Small intestine (tissue), 7 donors: ENCODE measurements around the gene TSKU. TPM values are rescaled to one million over a fixed set of nuclear protein-coding genes. Genes with fewer than 3 reads are reported as not detected.
"Not testable (repeated sequence)": the region's sequence is repeated elsewhere in the genome, so short reads cannot be mapped to it uniquely, and the experiment has no call there.

Source experiments
- DNase-seq, 2 donors: peaks; one replicate each; pipeline versions ENCODE4 v3.0.0 to v3.0.0-alpha.2; 2013
- FAIRE-seq: peaks from 2 replicates; lab custom pipeline; 2012; peaks lifted over from hg19 to GRCh38; lab: Jason Lieb, UNC
- H3K27ac ChIP-seq, 3 donors: one replicate each; pipeline ENCODE4 v1.5.1; 2013; ENCODE audit warnings: low read length in 2 of 3, mild to moderate bottlenecking in 2 of 3, control low read depth in 1 of 3, inconsistent platforms in 1 of 3, low read depth in 1 of 3, moderate library complexity in 1 of 3
- H3K27me3 ChIP-seq, 3 donors: one replicate each; pipeline ENCODE4 v1.6.1; 2013; ENCODE audit warnings: low read length in 3 of 3, inconsistent platforms in 1 of 3; ENCODE audit not compliant: control insufficient read depth in 3 of 3, insufficient read depth in 3 of 3
- H3K36me3 ChIP-seq, 3 donors: one replicate each; pipeline ENCODE4 v1.6.1; 2013; ENCODE audit warnings: low read length in 3 of 3, inconsistent platforms in 1 of 3, low read depth in 1 of 3, mild to moderate bottlenecking in 1 of 3, moderate library complexity in 1 of 3; ENCODE audit not compliant: control insufficient read depth in 3 of 3, insufficient read depth in 2 of 3
- H3K4me1 ChIP-seq, 3 donors: one replicate each; pipeline ENCODE4 v1.6.1; 2013; ENCODE audit warnings: low read length in 2 of 3, inconsistent platforms in 1 of 3, low read depth in 1 of 3, mild to moderate bottlenecking in 1 of 3, moderate library complexity in 1 of 3; ENCODE audit not compliant: control insufficient read depth in 3 of 3, insufficient read depth in 2 of 3
- H3K4me3 ChIP-seq, 3 donors: one replicate each; pipeline ENCODE4 v1.5.1; 2013; ENCODE audit warnings: low read length in 3 of 3, control low read depth in 1 of 3, inconsistent platforms in 1 of 3, low read depth in 1 of 3, mild to moderate bottlenecking in 1 of 3, moderate library complexity in 1 of 3
- H3K9me3 ChIP-seq, 2 donors: one replicate each; pipeline ENCODE4 v1.6.1; 2013; ENCODE audit warnings: low read depth in 1 of 2, low read length in 1 of 2; ENCODE audit not compliant: control insufficient read depth in 2 of 2, insufficient read depth in 1 of 2
- WGBS, 3 donors: extraction: QIAGEN DNeasy Blood & Tissue Kit; methylation state at CpG; one replicate each; pipeline ENCODE4 v1.1.7; 2013; 5-methylcytosine and 5-hydroxymethylcytosine counted together
- polyA plus RNA-seq, 4 donors: library from polyadenylated mRNA; stranded (reverse) in 3 of 4; unstranded in 1 of 4; fragments of 200-250 nt in 3 of 4; fragments of 120-200 nt in 1 of 4; gene quantifications; one replicate each; pipeline versions ENCODE4 v1.2.1 to v1.2.3, GENCODE V29; 2013
- donor health status: healthy with polysubstance abuse.
- donor health status: control.
- donor health status: control.
- donor health status: Bipolar disorder and iron deficiency.
- donor health status: healthy.

Gene TSKU
- polyA plus RNA-seq, 4 donors = 21.9 to 42.7 (median 26.2) TPM

DNA sequence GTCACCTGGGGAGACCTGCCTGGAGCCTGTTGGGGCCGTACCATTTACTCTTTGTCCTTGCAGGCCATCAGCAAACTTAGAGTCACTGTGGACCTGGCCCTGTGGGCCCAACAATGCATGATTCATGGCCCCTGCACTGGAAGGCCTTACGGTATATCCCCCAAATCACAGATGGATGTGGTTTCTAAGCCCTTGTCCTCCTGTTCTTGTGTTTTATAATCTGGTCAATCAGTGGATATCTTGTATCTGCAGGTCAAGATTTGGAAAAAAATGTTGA, 6.2 kb downstream of the TSKU start:
- DNase-seq = no peak

DNA sequence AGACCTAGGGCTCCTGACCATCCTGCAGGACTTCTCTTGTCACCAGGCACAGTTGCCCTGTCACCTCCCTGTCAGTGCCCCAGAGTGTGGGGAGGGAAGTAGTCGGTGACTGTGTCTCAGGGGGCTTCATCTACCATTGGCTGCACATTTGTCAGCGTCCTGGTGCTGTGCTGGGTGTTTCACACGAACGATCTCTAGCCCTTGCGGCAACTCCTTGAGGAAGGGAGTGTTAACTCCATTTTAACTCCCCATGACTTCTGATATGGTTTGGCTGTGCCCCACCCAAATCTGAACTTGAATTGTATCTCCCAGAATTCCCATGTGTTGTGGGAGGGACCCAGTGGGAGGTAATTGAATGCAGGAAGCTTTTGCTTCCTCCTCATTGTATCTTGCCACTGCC, 7.1 kb downstream of the TSKU start:
- no peak overlapping the region for H3K27ac ChIP-seq
- no peaks in the 10 kb centered on the region for H3K27me3 ChIP-seq
- H3K4me1 ChIP-seq = peaks cover 0 to 51% (median 19%) of the 10 kb centered on the region in 3 donors
- peaks cover 0 to 15% of the 10 kb centered on the region in 2 donors for H3K9me3 ChIP-seq
- DNase-seq (no peak), FAIRE-seq (no peak)
- H3K4me3 ChIP-seq = no peak overlapping the region
- WGBS, 3 donors = 81 to 88% (median 82%) methylated on average over 5 of the region's 5 CpGs
- H3K36me3 ChIP-seq = peaks cover 0 to 34% (median 0%) of the 10 kb centered on the region in 3 donors

More for the DNA sequence above, 6.2 kb downstream of the TSKU start:
- Histone ChIP-seq H3K27ac (peak overlapping the region in 1 of 3 donors; percentile 68), H3K4me1 (peaks cover 0 to 53% (median 19%) of the 10 kb centered on the region in 3 donors), H3K4me3 (no peak overlapping the region), H3K27me3 (no peaks in the 10 kb centered on the region), H3K36me3 (peaks cover 0 to 25% (median 0%) of the 10 kb centered on the region in 3 donors), H3K9me3 (peaks cover 0 to 15% of the 10 kb centered on the region in 2 donors)
- no peak for FAIRE-seq
- WGBS, 3 donors = 64 to 76% (median 65%) methylated on average over 2 of the region's 2 CpGs

DNA sequence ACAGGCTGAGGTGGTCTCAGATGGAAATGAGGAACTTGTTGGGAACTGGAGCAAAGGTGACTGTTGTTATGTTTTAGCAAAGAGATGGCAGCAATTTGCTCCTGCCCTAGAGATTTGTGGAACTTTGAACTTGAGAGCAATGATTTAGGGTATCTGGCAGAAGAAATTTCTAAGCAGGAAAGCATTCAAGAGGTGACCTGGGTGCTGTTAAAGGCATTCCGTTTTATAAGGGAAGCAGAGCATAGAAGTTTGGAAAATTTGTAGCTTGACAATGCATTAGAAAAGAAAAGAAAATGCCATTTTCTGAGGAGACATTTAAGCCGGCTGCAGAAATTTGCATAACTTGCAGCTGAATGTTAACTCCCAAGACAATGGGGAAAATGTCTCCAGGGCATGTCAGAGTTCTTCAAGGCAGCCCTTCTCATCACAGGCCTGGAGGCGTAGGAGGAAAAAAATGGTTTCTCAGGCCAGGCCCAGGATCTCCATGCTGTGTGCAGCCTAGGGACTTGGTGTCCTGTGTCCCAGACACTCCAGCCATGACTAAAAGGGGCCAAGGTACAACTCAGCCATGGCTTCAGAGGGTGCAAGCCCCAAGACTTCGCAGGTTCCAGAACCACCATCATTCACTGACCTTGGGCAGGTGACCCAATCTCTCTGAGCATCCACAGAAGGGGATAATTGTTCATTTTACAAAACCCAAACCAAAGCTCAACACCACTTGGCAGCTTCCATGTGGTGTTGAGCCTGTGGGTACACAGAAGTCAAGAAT, 8.0 kb downstream of the TSKU start:
- H3K27me3 ChIP-seq, FAIRE-seq, H3K27ac ChIP-seq, H3K4me3 ChIP-seq, DNase-seq: not testable (repeated sequence)
- 87 to 93% (median 91%) methylated on average over 4 of the region's 4 CpGs for WGBS, 3 donors
- Histone ChIP-seq H3K4me1 (peaks cover 0 to 52% (median 22%) of the 10 kb centered on the region in 3 donors), H3K36me3 (peaks cover 0 to 41% (median 2%) of the 10 kb centered on the region in 3 donors), H3K9me3 (peaks cover 0 to 15% of the 10 kb centered on the region in 2 donors)

DNA sequence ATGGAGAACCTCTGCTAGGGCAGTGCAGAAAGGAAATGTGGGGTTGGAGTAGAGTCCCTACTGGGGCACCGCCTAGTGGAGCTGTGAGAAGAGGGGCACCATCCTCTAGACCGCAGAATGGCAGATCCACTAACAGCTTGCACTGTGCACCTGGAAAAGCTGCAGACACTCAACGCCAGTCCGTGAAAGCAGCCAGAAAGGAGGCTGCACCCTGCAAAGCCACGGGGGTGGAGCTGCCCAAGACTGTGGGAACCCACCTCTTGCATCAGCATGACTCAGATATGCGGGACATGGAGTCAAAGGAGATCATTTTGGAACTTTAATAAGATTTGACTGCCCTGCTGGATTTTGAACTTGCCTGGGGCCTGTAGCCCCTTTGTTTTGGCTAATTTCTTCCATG, 8.7 kb downstream of the TSKU start:
- no peak for DNase-seq
- 68 to 80% (median 69%) methylated on average over 6 of the region's 6 CpGs for WGBS, 3 donors
- Histone ChIP-seq H3K4me1 (peaks cover 0 to 58% (median 25%) of the 10 kb centered on the region in 3 donors), H3K27ac (no peak overlapping the region), H3K36me3 (peaks cover 0 to 44% (median 2%) of the 10 kb centered on the region in 3 donors), H3K4me3 (no peak overlapping the region), H3K9me3 (peaks cover 0 to 15% of the 10 kb centered on the region in 2 donors), H3K27me3 (no peaks in the 10 kb centered on the region)
- no peak for FAIRE-seq

DNA sequence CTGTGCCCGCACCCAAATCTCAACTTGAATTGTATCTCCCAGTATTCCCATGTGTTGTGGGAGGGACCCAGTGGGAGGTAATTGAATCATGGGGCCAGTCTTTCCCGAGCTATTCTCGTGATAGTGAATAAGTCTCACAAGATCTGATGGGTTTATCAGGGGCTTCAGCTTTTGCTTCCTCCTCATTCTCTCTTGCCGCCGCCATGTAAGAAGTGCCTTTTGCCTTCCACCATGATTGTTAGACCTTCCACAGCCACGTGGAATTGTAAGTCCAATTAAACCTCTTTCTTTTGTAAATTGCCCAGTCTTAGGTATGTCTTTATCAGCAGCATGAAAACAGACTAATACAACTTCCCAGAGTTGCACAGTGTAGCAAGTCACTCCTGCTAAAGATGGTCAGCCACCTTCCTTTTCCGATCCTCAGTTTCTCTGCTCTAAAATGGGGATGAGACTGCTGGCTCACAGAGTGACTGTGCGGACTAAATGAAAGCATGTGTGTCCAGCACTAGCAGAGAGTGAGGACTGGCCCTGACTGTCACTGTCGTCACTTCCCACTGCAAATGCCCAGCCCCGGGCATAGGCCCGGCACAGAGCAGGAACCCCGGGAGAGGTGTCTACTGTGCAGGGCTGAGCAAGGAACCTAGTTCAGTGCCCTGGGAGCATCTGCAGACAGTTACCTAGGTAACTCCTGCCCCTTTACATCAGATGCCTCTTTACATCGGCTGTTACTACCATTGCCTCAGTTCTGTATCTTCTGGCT, 9.5 kb downstream of the TSKU start:
- DNase-seq (no peak), FAIRE-seq (no peak)
- Histone ChIP-seq H3K27ac (no peak overlapping the region), H3K27me3 (no peaks in the 10 kb centered on the region), H3K9me3 (peaks cover 0 to 15% of the 10 kb centered on the region in 2 donors), H3K36me3 (peaks cover 0 to 44% (median 2%) of the 10 kb centered on the region in 3 donors), H3K4me3 (no peak overlapping the region), H3K4me1 (peaks cover 0 to 56% (median 22%) of the 10 kb centered on the region in 3 donors)
- 89 to 92% (median 90%) methylated on average over 13 of the region's 13 CpGs for WGBS, 3 donors

DNA sequence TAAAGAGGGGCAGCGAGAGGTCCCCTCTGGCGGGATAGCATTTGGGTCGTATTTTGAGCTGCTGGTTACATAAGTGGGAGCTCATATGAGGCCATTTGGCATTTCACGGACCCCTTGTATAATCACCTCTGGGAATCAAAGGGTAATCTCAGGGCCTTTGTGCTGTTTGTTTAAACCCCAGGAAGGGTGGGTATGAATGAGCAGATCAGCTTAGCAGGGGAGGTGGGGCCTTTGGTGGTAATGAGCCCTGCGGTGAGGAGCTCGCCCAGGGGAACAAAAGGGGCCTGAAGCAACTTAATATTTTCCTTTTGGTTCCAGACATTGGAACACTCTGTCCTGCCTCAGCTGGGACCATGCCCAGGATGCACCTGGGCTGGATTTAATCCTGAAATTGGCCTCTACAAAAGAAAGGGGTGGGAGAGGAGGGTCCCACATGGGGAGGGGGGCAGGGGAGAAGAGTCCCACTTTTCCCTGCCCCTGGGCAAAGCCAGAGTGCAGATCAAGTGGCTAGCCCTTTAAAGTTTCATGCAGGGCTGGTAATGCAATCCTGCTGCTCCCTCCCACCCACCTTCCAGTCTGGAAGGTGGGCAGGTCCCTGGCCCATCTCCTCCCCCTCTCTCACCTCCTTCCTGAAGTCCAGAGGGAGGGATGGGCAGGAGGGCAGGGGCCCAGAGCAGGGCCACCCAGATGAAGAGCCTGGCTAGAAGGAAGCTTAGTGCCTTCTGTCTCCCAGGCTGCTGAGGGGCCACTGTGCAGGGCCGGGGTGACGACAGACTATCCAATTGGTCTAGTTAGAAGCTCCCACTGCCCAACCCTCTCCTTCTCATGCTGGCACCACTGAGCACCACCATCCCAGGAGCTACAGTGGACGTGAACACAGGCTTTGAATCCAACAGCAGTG, 10.5 kb downstream of the TSKU start:
- FAIRE-seq (no peak), DNase-seq (no peak)
- H3K27ac ChIP-seq = peak overlapping the region in 1 of 3 donors; percentile 37
- peaks cover 0 to 49% (median 2%) of the 10 kb centered on the region in 3 donors for H3K36me3 ChIP-seq
- H3K4me3 ChIP-seq = no peak overlapping the region
- no peaks in the 10 kb centered on the region for H3K27me3 ChIP-seq
- H3K9me3 ChIP-seq = peaks cover 0 to 15% of the 10 kb centered on the region in 2 donors
- H3K4me1 ChIP-seq = peaks cover 0 to 49% (median 22%) of the 10 kb centered on the region in 3 donors
- 64 to 67% (median 66%) methylated on average over 9 of the region's 9 CpGs for WGBS, 3 donors

DNA sequence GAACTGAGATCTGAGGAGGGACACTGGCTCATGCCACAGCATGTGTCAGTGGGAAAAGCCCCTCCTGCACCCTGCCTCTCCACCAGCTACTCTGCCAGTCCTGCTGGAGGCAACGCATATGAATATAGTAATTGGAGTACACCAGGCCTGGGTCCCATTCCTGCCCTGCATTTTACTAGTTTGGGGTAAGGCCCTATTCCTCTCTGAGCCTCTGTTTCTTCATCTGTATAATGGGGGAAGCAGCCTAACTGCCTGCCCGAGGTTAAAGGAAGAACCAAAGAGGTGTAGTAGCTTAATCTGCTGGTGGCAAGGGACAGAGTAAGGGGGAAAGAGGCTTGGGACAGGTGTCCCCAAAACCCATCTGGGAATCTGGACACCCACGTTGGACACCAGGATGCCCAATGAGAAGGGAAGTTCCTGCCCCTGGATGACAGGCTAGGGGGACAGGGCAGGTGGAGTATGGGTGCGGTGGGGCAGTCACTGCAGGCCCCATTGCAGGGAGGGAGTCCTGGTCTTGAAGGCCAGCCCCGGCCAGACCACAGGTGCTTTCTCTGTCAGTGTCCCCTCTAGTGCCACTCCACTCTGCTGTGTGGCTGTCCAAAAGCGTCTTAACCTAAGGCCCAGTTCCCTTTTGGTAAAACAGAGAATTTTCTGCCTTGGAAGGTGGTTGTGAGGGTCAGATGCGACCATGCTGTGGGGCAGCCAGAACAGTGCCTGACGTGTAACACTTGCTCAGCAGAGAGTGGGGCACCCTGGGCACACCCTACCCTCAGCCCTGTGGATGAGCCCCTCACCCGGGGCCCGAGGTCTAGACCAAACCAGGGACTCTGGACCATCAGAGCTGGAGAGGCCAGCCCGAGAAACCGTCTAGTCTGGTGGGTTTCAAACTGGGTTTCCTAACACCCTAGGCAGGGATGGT, 11.5 kb downstream of the TSKU start:
- Histone ChIP-seq H3K27me3 (no peaks in the 10 kb centered on the region), H3K4me1 (peaks cover 0 to 50% (median 19%) of the 10 kb centered on the region in 3 donors), H3K36me3 (peaks cover 0 to 53% (median 2%) of the 10 kb centered on the region in 3 donors), H3K27ac (no peak overlapping the region), H3K9me3 (peaks cover 0 to 15% of the 10 kb centered on the region in 2 donors), H3K4me3 (no peak overlapping the region)
- WGBS, 3 donors = 82 to 84% (median 83%) methylated on average over 12 of the region's 12 CpGs
- FAIRE-seq (no peak), DNase-seq (no peak)
